Left hindlimb (tissue), 1 donor: ENCODE data around the gene SH2B2.
"Not testable (repeated sequence)": the region's sequence is repeated elsewhere in the genome, so short reads cannot be mapped to it uniquely, and the experiment has no call there.

Experiments
- DNase-seq: peaks from one replicate; pipeline ENCODE4 v3.0.0-alpha.2; 2018

Gene SH2B2

GRCh38 chr7:102337420-102337819 lies 50.8 kb downstream of the SH2B2 start:
- not testable (repeated sequence) for DNase-seq

- not testable (repeated sequence) for DNase-seq
Measured at GRCh38 chr7:102340599-102341368, 54.1 kb downstream of the SH2B2 start.

- DNase-seq: not testable (repeated sequence)
Measured at GRCh38 chr7:102346983-102347382, 60.3 kb downstream of the SH2B2 start.

GRCh38 chr7:102356344-102356743 lies 69.7 kb downstream of the SH2B2 start, which contains the start of gene SPDYE6:
SPDYE6 (minus strand) TSS chr7:102356444; CDS start chr7:102356023, 421 bp downstream.
- not testable (repeated sequence) for DNase-seq

GRCh38 chr7:102363549-102364393 lies 77.1 kb downstream of the SH2B2 start:
- peak; percentile 98 for DNase-seq

- not testable (repeated sequence) for DNase-seq
Measured at GRCh38 chr7:102364394-102364886, 77.8 kb downstream of the SH2B2 start.

GRCh38 chr7:102365390-102365789 lies 78.7 kb downstream of the SH2B2 start:
- not testable (repeated sequence) for DNase-seq

GRCh38 chr7:102370038-102370437 lies 83.4 kb downstream of the SH2B2 start:
- not testable (repeated sequence) for DNase-seq
